A673 (cell line): ENCODE measurements around the gene NPBWR2.

Source experiments
- EZH2 ChIP-seq: fragments of 200-600 bp; sonication (generic); IDR thresholded peaks from 2 replicates; pipeline ENCODE4 v1.6.1; 2017; ENCODE audit warnings: borderline replicate concordance, low read depth, mild to moderate bottlenecking, mixed read lengths, antibody characterized with exemption, low read length; ENCODE audit not compliant: poor library complexity, severe bottlenecking
- TF ChIP-seq, protein P1 (sequence below): fragments of 300-800, 200-600 bp; sonication (generic); conservative IDR thresholded peaks from 2 replicates; pipeline ENCODE4 v1.5.1; 2017; ENCODE audit warnings: low read depth, mild to moderate bottlenecking, antibody characterized with exemption, low read length, moderate library complexity, mixed read lengths

DNA sequence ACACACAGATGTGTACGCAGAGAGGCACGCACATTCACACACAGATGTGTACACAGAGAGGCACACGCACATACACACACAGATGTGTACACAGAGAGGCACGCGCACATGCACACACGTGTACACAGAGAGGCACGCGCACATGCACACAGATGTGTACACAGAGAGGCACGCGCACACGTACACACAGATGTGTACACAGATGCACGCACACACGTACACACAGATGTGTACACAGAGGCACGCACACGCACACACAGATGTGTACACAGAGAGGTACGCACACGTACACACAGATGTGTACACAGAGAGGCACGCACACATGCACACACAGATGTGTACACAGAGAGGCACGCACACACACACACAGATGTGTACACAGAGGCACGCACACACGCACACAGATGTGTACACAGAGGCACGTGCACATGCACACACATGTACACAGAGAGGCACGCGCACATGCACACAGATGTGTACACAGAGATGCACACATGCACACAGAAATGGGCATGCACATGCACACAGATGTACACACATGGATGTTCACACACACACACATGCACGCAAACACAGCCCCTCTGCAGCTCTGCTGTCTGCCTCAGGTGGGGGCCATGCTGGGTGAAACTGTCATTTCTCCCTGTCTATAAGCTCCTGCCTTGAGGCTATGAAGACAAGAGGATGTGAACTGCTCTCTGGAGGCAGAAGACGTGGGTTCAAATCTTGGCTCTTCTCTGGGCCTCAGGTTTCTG lies 42.6 kb upstream of the NPBWR2 start:
- TF ChIP-seq, protein P1, sequence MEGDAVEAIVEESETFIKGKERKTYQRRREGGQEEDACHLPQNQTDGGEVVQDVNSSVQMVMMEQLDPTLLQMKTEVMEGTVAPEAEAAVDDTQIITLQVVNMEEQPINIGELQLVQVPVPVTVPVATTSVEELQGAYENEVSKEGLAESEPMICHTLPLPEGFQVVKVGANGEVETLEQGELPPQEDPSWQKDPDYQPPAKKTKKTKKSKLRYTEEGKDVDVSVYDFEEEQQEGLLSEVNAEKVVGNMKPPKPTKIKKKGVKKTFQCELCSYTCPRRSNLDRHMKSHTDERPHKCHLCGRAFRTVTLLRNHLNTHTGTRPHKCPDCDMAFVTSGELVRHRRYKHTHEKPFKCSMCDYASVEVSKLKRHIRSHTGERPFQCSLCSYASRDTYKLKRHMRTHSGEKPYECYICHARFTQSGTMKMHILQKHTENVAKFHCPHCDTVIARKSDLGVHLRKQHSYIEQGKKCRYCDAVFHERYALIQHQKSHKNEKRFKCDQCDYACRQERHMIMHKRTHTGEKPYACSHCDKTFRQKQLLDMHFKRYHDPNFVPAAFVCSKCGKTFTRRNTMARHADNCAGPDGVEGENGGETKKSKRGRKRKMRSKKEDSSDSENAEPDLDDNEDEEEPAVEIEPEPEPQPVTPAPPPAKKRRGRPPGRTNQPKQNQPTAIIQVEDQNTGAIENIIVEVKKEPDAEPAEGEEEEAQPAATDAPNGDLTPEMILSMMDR, result no peak
- TF ChIP-seq EZH2, result no peak
